ENCODE data around the gene SLC27A4.
"Not testable (repeated sequence)": the region's sequence is repeated elsewhere in the genome, so short reads cannot be mapped to it uniquely, and the experiment has no call there.

SLC27A4 gene

DNA sequence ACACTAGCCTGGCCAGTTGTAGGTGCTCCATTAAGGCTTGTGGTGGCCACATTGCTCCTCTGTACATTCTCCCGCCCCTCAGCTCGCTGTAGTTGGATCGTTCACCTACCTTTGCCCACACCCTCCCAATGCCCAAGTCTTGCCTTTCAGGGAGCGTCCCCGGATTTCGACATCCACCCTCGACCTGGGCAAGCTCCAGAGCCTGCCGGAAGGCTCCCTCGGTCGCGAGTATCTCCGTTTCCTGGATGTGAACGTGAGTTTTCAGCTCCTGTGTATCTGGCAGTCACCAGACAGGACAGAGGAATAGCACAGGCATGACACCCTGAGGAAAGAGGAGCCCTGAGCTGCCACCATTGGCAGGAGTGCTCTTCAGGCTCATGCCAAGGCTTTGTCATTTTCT lies 14.7 kb upstream of the SLC27A4 start:
- no peak for DNase-seq

DNA sequence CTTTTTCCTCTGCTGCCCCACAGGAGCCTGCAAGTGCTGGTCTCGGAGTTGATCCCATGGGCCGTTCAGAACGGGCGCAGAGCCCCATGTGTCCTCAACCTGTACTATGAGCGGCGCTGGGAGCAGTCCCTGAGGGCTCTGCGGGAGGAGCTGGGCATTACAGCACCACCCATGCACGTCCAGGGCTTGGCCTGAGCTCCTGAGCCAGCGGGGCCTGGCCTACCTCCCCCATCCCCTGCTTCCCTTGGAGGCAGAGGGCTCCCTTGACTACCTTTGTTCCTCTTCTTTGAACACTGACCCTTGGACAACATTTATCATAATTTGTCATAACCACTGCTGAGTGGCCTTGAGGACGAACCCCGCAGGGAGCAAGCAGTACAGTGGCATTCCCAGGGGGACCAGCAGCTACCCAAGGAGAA lies 6.9 kb upstream of the SLC27A4 start:
- DNase-seq, result no peak

GRCh38 chr9:128335161-128335560 lies 5.2 kb upstream of the SLC27A4 start:
- DNase-seq, result no peak

DNA sequence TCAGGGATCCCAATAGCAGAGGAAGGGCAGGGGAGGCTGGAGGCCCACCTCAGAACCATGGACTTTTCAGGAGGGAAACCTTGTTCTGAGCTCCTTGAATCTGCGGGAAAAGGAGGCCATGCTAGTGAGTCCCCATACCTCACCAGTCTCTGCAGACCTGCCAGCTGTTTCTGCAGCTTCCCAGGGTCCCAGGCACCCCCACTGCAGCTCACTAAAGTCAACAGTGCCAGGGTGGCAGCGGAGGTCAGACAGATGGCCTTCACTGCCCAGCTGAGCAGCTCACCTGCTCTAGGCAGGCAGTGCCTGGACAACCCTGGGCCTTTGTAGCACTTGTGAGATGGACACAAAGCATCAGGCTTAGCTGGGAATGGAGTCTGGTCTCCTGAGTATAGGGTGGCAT lies 4.4 kb upstream of the SLC27A4 start:
- DNase-seq, result no peak

DNA sequence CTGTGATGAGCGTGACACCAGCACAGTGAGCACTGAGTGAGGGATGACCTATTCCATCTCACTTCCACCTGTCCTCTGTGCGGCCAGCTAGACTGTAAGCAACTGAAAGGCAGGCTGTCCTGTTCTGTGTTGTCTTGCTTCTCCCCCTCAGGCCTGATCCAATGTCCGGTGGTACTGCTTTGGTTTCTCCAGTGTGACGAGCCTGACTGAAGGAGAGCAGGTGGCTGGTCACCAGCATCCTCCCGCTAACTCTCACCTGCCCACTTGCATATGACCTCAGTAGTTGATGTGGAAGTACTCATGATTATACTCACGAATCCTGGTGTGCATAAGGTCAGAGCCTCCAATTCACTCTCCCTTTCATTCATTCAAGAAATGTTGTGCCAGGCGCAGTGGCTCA lies 2.4 kb upstream of the SLC27A4 start:
- no peak for DNase-seq

DNA sequence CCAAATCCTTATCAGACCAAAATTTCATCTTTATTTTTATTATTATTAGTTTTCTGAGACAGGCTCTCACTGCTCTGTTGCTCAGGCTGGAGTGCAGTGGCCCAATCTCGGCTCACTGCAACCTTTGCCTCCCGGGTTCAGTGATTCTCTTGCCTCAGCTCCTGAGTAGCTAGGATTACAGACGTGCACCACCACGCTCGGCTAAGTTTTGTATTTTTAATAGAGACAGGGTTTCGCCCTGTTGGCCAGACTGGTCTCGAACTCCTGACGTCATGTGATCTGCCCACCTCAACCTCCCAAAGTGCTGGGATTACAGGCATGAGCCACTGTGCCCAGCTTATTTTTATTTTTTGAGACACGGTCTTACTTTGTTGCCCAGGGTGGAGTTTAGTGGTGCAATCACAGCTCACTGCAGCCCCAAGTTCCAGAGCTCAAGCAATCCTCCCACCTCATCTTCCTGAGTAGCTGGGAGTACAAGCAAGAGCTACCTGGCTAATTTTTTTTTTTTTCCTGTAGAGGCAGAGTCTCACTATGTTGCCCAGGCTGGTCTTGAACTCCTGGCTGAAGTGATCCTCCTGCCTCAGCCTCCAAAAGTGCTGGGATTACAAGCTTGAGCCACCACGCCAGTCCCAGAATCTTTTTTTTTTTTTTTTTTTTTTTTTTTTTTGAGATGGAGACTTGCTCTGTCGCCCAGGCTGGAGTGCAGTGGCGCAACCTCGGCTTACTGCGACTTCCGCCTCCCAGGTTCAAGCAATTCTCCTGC lies 1.3 kb upstream of the SLC27A4 start:
- not testable (repeated sequence) for DNase-seq

DNA sequence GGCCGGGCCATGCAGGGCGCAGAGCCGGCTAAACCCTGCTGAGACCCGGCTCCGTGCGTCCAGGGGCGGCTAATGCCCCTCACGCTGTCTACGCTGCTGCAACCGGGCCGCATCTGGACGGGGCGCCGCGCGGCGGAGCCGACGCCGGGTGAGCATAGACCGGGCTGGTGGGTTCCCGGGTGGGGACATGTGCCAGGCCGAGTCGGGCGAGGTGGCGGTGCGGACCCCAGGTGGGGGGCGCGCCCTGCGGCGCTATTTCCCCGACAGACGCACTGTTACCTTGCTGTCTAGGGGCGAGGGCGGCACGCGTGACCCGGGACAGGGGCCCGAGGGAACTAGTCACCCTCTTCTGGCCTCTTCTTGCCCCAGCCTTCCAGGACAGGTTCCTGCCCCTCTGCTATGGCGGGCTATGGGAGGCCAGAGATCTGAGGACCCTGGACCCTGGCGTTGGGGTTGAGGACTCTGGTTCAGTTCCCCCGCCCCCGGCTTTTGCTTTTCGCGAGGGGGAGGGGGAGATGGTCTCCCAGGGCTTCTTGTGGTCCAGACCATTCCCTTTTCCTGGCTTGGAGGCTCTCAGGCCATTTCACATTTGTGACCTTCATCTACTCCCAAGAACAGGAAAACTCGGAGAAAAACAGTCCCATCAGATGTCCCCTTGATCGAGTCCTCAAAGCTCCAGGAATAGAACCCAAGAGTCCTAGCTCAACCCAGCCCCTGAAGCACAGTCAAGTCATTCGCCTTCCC lies 536 bp downstream of the SLC27A4 start:
- no peak for DNase-seq

DNA sequence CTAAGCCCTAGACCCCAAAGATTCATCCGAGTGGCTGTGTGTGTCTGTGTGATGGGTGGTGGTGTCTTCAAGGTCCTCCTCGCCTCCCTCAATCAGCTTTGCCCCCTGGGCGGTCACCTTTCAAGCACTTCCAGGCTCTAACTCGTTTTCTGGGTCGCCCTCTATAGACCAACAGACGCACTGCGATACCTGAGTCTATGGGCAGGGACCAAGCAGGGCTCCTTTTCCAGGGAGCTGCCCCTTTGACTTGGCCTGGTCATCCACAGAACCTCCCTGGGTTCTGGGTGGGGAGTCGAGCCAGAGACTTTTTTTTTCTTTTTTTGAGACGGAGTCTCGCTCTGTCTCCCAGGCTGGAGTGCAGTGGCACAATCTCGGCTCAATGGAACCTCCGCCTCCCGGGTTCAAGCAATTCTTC lies 1.1 kb downstream of the SLC27A4 start:
- DNase-seq, result peak; percentile 57

GRCh38 chr9:128342971-128343680 lies 2.8 kb downstream of the SLC27A4 start:
- DNase-seq, result no peak

DNA sequence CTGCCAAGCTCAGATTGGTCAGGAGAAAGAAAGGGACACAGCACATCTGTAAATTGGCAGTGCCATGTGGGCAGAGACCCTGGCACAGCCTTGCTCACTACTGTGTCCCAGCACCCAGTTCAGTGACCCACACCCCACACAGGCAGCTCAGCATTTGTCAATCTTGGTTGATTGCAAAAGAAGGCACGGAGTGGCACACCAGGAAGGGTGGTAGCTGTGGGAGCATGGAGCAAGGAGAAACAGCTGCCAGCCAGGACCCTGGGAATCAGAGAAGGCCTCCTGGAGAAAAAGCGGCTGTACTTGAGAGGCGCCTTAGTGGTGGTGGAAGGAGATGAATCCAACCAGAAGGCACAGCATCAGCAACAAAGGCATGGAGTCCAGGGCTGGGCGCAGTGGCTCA lies 3.5 kb downstream of the SLC27A4 start:
- DNase-seq, result no peak

DNA sequence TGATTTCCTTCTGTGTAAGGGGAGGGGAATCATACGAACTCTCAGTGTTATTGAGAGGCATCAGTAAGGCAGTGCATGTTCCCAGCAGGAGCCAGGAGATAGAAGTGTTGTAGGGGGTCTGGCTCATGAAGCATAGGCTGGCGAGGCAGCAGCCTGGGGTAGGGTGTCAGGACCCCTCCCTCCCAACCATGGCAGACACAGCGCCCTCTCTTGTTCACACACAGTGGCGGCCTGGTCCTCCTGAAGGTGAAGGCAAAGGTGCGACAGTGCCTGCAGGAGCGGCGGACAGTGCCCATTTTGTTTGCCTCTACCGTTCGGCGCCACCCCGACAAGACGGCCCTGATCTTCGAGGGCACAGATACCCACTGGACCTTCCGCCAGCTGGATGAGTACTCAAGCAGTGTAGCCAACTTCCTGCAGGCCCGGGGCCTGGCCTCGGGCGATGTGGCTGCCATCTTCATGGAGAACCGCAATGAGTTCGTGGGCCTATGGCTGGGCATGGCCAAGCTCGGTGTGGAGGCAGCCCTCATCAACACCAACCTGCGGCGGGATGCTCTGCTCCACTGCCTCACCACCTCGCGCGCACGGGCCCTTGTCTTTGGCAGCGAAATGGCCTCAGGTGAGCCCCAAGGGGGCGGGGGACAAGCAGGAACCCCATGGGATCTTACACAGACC lies 4.7 kb downstream of the SLC27A4 start:
- no peak for DNase-seq

DNA sequence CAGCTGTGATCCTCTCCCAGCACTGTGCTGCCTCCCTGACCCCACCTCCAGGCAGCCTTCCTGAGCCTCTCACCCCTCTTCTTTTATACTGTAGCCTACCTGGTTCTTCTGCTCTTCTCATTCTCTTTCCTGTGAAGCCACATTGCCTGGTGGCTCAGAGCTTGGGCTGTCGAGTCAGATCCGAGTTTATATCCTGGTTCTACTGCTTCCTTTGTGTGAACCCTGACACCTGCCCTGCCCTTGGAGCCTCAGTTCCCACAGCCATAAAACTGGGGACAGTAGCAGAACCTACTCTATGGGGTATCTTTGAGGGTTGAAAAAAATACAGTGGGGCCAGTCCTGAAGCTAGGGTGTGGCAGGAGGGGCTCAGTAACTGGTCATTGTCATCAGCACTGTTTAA lies 8.8 kb downstream of the SLC27A4 start:
- no peak for DNase-seq

DNA sequence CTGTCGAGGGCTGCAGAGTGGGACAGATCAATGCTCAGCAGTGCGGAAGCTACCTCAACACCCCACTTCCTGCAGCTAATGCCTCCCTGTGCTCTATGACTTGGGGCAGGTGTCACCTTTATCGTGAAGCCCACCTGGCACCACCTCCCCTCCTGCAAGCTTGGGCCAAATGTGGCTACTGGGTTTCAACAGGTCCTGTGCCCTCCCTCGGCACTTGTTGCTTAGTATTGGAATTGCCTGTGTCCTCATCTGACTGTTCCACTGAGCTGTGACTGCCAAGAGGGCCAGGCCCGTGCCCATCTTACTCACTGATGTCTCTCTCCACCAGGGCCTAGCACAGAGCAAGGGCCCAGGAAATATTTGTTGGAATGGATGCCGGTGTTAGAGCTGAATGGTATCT lies 9.4 kb downstream of the SLC27A4 start:
- DNase-seq, result no peak

DNA sequence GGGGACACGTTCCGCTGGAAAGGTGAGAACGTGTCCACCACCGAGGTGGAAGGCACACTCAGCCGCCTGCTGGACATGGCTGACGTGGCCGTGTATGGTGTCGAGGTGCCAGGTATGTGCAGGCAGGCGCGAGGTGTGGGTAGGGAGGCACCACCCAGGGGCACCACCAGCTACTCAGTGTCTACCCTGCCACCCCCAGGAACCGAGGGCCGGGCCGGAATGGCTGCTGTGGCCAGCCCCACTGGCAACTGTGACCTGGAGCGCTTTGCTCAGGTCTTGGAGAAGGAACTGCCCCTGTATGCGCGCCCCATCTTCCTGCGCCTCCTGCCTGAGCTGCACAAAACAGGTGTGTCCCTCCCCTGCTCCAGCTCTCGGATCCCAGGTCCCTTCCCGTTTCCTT lies 15.1 kb downstream of the SLC27A4 start:
- DNase-seq, result no peak

- no peak for DNase-seq
Measured at GRCh38 chr9:128358090-128358489, 17.8 kb downstream of the SLC27A4 start.

DNA sequence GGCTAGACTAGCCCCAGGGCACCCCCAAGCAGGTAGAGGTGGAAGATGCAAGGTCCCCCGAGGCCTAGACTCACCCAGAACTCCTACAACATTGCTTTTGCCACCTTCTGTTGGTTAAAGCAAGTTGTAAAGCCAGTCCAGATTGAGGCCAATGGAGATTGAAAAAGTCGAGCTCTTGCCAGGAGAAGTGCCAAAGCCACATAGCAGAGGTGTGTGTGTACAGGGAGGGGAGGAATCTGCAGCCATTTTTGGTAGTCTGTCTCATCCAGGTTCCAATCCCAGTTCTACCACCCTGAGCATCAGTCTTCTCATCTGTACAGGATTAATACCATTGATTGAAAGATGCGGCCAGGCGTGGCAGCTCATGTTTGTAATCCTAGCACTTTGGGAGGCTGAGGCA lies 18.5 kb downstream of the SLC27A4 start:
- DNase-seq, result no peak

- no peak for DNase-seq
Measured at GRCh38 chr9:128360826-128361225, 20.5 kb downstream of the SLC27A4 start.

- DNase-seq, result no peak
Measured at GRCh38 chr9:128361296-128361985, 21.1 kb downstream of the SLC27A4 start.

GRCh38 chr9:128361986-128362646 lies 21.8 kb downstream of the SLC27A4 start:
- DNase-seq, result peak; percentile 38

DNA sequence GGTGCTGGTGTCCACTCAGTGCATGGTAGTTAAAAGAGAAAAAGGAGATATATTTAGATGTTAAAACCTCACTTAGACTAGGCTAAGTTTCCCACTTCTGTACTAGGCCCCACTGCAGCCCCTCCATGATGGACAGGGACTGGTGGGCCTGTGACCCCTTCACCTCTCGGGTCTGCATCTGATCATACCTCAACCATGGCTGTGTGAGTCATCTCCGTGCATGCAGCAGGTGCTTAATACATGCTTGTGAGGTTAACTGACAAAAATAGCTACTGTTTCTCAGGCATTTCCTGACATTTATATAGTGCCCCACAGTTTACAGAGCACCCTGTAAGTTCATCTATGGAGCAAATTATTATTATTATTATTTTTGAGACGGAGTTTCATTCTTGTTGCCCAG lies 22.4 kb downstream of the SLC27A4 start:
- DNase-seq, result no peak

GRCh38 chr9:128365525-128365924 lies 25.2 kb downstream of the SLC27A4 start:
- no peak for DNase-seq

Measured in DMS153 (cell line).